TTC549 (cell line): Measurements from ENCODE around the gene SKP1.
"Not testable (repeated sequence)": the region's sequence is repeated elsewhere in the genome, so short reads cannot be mapped to it uniquely, and the experiment has no call there.

ENCODE experiments used
- FAIRE-seq: peaks from 2 replicates; lab custom pipeline; 2012; peaks lifted over from hg19 to GRCh38; lab: Jason Lieb, UNC

The SKP1 gene

DNA sequence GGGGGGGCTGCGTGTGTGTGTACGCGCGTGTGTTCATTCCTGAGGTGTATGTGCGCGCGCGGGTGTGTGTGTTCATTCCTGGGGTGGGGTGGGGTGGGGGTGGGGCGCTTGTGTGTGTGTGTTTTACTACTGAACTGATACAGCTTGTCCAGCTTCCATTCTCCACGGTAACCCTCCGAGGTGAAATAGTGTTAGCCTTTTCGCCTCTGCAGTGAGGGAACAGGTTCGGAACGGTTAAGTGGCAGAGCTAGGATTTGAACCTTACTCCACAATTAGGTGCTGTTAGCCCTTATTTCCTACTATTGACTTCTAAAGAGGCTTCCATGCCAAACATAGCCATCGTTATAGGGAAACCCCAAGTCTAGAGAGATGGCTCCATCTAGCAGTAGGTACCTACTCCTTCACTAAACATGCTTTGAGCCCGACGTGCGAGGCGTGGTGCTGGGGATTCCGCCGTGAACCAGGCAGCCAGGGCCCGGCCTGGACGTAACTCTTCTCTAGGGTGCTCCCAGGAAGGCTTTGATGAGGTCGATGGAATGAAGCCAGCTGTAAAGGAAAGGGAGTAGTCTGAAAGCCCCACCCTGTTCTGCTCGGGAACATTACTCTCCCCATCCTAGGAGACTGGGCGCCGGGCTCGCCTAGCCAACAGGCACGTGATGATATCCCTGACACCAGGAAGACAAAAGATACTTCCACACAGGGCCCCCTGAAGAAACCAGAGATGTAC lies 782 bp upstream of the SKP1 start:
- no peak for FAIRE-seq

DNA sequence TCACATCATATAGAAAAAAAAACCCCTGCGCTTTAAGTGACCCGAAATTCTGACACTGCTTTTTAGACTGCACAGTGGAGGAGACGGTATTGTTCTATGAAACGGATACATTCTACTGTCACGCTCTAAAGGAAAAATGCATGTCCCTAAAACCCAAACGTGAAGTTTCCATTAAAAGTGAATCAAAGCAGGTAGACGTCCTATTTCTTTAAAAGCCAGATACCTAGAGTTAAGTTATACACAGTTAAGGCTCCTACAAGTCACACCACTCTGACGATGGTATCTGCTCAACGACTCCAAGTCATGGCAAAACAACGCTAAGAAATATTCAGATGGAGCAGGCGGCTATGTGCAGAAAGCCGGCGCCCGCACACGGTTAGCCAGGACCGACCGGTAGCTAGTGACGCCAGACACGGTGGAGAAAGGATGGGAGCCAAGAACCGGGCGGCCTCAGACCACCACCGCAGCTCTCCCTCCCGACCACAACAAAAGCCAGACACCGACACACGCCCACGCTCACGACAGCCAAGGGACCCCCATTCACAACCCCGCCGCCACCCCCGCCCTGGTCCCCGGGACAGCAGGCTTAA lies 734 bp downstream of the SKP1 start:
- no peak for FAIRE-seq

DNA sequence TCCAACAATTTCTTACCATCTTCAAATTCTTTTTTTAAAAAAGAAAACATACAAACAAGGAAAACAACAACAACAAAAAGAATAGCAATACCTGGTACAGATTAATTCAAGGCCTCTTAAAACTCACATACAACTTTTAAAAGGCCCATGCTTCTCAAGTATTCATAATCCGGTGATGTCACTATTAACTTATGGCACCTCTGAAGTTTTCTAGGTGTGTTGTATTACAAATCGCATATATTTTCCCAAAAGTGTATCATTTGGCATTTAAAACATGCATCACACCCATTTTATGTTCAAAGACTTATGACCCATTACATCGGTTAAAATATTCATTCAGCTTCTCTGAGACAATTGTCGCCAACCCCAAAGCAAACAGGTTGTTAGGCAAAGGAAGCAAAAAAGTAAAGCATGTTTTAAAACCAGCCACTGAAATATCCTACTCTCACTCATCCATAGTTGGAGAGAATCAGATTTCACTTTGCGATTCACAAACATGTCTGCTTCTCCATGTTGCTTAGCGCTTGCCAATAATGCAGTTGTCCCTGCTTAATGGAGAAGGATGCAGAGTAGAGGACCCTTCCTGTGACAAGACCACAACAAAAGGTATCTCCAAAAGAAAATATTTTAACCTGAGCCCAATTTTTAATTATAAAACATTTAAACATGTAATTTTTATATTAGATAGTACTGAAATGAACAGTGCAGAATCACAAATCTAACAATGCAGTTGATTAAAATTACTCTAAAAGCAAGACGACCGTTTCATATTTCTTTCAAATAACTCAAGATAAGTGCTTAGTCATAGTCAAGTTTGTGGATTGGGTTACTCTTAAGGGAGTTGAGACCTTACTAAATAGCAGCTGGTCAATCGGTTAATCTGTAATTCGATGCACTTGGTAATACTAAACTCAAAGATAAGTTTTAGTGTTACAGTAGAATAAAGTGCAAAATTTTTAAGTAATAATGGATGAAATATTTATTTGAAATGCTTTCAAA lies 1.6 kb downstream of the SKP1 start:
- no peak for FAIRE-seq

DNA sequence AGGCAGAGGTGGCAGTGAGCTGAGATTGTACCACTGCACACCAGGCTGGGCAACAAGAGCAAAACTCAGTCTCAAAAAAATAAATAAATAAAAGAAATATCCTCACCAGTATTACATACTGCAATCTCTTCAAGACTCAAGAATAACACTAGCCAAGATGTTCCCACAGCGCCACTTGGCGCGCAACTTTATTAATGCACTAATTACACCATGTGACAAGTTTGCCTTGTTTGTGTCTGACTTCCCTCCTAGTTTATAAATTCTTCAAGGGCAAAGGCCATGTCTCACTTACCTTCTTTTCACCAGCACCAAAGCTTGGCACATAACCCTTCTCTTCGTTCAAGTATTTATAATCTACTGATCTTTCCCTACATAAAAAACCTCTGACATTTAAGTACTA lies 4.8 kb downstream of the SKP1 start:
- FAIRE-seq: no peak

- no peak for FAIRE-seq
Observed at GRCh38 chr5:134162592-134162991, 14.2 kb downstream of the SKP1 start.

GRCh38 chr5:134161513-134162395 lies 15.0 kb downstream of the SKP1 start:
- FAIRE-seq: no peak

DNA sequence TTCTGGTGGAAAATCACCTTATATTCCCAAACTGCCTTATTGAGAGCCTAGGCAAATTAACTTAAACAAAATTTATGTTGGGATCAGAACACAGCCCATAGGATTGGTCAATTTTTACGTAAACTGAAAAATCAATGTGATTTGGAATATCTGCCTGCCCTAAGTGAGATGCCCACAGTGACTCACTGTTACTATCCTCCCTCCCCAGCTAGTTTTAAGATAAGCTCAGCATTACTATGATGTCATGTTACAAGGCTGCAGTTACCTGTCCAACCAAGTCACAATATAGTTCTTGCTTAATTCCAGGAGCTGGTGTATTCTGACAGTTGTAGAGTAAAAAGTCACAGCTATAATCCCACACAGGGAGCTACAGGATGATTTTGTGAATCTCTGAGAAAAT lies 23.1 kb downstream of the SKP1 start:
- no peak for FAIRE-seq

DNA sequence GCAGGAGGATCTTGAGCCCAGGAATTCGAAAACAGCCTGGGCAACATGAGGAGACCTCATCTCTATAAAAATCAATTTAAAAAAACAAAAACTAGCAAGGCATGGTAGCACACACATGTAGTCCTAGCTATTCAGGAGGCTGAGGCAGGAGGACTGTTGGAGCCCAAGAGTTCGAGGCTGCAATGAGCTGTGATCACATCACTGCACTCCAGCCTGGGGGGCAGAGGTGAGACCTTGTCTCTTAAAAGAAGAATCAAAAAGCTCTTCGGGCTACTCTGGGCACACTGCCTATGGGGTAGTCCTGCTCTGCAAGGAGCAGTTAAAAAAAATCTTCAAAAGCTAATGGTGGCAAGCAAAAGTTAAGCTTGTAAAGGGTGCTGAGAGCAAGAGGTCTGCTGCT lies 23.5 kb downstream of the SKP1 start:
- FAIRE-seq: no peak

- not testable (repeated sequence) for FAIRE-seq
Observed at GRCh38 chr5:134152173-134152832, 24.4 kb downstream of the SKP1 start.

DNA sequence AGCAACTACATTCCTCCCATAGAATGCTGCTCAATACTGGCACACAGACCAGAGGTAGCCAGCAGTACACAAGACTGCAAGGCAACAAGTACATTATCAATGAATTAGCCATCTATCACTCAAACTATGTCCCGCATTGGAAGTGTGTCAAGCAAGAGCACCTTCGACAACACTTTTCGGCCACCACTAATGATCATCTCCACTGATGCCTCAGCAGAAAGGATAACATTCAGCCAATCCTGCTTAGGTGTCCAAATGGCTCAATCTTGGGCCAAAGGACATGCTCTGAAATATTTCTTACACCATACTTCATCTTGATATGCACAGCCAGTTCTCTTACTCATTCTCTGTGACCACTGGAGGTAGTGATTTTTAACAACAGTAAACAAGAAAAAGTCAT lies 25.0 kb downstream of the SKP1 start:
- no peak for FAIRE-seq

- no peak for FAIRE-seq
Observed at GRCh38 chr5:134149571-134150303, 27.0 kb downstream of the SKP1 start.

DNA sequence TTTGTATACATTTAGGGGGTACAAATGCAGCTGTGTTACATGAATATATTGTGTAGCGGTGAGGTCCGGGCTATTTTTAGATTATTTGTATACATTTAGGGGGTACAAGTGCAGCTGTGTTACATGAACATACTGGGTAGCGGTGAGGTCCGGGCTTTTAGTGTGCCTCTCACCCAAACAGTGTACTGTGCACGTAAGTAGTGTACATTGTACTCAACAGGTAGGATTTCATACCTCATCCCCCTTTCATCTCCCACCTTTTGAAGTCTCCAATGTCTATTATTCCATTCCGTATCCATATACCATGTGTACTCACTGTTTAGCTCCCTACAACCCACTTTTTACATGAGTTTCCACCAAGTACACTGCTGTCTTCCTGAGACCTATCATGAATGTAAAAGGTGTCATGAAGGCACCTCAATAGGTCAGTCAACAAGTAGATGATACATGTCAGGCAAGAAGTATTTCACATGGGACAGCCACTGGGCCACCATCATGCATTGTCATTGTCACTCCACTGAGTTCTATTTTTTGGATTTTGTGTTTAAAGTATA lies 27.7 kb downstream of the SKP1 start:
- no peak for FAIRE-seq

- no peak for FAIRE-seq
Observed at GRCh38 chr5:134148316-134148715, 28.4 kb downstream of the SKP1 start.

DNA sequence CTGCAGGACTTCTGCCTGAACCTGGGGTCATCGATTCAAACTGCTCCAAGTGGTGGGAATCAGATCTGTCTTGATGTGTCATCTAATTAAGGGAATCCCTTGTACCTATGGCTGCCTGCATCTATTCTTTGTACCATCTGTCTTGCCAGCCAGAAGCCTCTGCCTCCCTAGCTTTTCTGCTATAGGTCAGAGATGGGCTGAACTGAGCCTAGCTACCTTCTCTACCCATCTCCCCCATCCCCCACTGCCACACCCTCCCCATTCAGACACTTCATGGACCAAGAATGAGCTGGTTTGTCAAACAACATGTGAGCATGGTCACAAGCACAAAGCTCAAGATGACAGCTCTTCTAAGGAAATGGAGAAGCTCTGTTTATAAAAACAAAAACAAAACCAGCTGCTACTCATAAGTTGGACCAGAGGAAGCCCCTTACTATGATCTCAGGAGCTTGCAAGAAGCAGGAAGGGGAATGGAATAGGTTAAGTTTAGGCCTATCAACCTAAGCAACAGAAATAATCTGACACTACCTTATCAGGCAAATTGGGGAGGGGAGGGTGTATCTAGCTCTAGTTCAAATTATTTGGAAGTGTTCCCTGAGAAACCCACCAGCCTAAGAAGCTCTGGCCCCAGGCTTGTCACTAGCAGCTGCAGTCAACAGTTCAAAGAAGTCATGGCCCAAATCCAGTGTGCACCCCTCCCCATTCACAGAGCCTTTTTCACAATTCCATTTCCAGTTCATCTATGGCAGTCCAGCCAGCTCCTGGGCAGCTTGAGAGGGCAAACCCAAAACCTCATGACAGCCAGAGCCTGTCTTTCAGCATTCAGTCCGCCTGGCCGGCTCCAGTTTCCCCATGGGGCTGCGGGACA lies 29.9 kb downstream of the SKP1 start:
- FAIRE-seq: no peak

DNA sequence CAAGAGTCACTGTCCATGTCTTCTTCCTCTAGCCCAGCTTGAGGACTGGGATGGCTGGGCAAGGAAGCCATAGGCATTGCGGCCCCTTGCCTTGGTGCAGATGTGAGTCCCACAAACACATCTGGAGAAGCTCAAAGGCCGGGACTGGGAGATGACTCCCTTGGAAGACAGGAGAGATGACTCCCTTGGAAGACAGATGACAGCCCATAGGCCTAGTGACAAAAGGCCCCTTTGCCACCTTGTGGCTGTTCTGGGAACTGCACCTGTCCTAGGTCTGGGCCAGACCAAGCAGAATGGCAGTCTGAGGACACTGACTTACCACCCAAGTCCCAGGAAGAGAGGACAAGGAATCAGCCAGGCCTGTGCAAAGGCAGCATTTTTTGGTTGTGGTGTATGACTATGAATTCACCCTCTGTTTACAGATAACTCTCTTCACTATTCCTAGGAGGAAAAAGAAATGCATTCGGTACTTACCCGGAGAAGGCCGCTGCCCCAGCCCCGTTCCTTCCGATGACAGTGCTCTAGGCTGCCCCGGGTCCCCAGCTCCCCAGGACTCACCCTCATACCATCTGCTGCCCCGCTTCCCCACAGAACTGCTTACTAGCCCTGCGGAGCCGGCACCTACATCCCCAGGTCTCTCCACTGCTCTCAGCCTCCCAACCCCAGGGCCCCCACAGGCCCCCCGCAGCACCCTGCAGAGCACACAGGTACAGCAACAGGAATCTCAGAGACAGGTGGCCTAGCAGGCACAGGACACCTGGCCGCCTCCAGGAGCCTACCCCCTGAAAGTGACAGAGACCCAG lies 30.8 kb downstream of the SKP1 start:
- FAIRE-seq: no peak

GRCh38 chr5:134145041-134145757 lies 31.6 kb downstream of the SKP1 start:
- no peak for FAIRE-seq

- FAIRE-seq: no peak
Observed at GRCh38 chr5:134143944-134144941, 32.5 kb downstream of the SKP1 start.
